ENCODE data around the gene GPSM3. TPM values are rescaled to one million over a fixed set of nuclear protein-coding genes. Genes with fewer than 3 reads are reported as not detected.

GPSM3 gene
- total RNA-seq: 10 to 100 TPM in 2 of 4 donors, 1 to 10 TPM in 2; 5.9 to 17.7 (median 8.8) TPM

- TF ChIP-seq EP300 (IDR thresholded peaks at IDR 0.05) (peak in 1 of 2 donors; percentile 18), POLR2A (IDR thresholded peaks at IDR 0.05) (no peak), CTCF (IDR thresholded peaks at IDR 0.05) (no peak)
- Histone ChIP-seq H3K4me3 (peak within 1 kb of the TSS; percentile 16 to 89 (median 48)), H3K27me3 (no peaks in the 10 kb centered on the region), H3K36me3 (peaks cover 0 to 6% (median 0%) of the 10 kb centered on the region in 3 donors), H3K27ac (peak within 1 kb of the TSS; percentile 97 to 100 (median 99)), H3K9me3 (no peaks in the 10 kb centered on the region), H3K4me1 (peaks cover 0 to 76% (median 62%) of the 10 kb centered on the region in 4 donors)
- whole genome bisulfite sequencing, 2 donors: 20 to 32% methylated on average over 5 of the region's 5 CpGs
- no peak for DNase-seq (ENCODE audit: low spot score in 2 of 2)
Measured at GRCh38 chr6:32192608-32193039, at the start of gene GPSM3. Gene GPSM3, minus strand, starts transcription at chr6:32192643. Its CDS starts 130 bp downstream, at chr6:32192513.

GRCh38 chr6:32240686-32241085, 48.2 kb upstream of the GPSM3 start:
- Histone ChIP-seq H3K36me3 (no peaks in the 10 kb centered on the region), H3K9me3 (no peaks in the 10 kb centered on the region), H3K27me3 (no peaks in the 10 kb centered on the region), H3K4me3 (no peak overlapping the region), H3K4me1 (peaks cover 0 to 22% (median 0%) of the 10 kb centered on the region in 4 donors), H3K27ac (no peak overlapping the region)
- WGBS, 2 donors: 67 to 84% methylated on average over 1 of the region's 1 CpG
- no peak for DNase-seq (ENCODE audit: low spot score in 2 of 2)
- TF ChIP-seq CTCF (IDR thresholded peaks at IDR 0.05): no peak
- no peak for TF ChIP-seq EP300 (IDR thresholded peaks at IDR 0.05)

- 69 to 72% methylated on average over 2 of the region's 2 CpGs for WGBS, 2 donors
- no peaks in the 10 kb centered on the region for H3K9me3 ChIP-seq
- H3K36me3 ChIP-seq: no peaks in the 10 kb centered on the region
- DNase-seq (ENCODE audit: low spot score in 2 of 2): no peak
- no peak overlapping the region for H3K4me3 ChIP-seq
- TF ChIP-seq POLR2A (IDR thresholded peaks at IDR 0.05) (no peak), CTCF (IDR thresholded peaks at IDR 0.05) (no peak), EP300 (IDR thresholded peaks at IDR 0.05) (no peak)
- peaks cover 0 to 11% (median 0%) of the 10 kb centered on the region in 4 donors for H3K4me1 ChIP-seq
- no peak overlapping the region for H3K27ac ChIP-seq
- H3K27me3 ChIP-seq: no peaks in the 10 kb centered on the region
Measured at GRCh38 chr6:32239462-32239861, 47.0 kb upstream of the GPSM3 start.

GRCh38 chr6:32234934-32235333, 42.5 kb upstream of the GPSM3 start:
- Histone ChIP-seq H3K4me3 (no peak overlapping the region), H3K27ac (peak overlapping the region in 1 of 4 donors; percentile 8), H3K4me1 (no peaks in the 10 kb centered on the region), H3K36me3 (no peaks in the 10 kb centered on the region), H3K9me3 (no peaks in the 10 kb centered on the region), H3K27me3 (no peaks in the 10 kb centered on the region)
- TF ChIP-seq POLR2A (IDR thresholded peaks at IDR 0.05) (no peak), EP300 (IDR thresholded peaks at IDR 0.05) (no peak), CTCF (IDR thresholded peaks at IDR 0.05) (no peak)
- WGBS, 2 donors: 45 to 54% methylated on average over 4 of the region's 4 CpGs
- no peak for DNase-seq (ENCODE audit: low spot score in 2 of 2)

- WGBS, 2 donors: 95 to 97% methylated on average over 7 of the region's 7 CpGs
- H3K36me3 ChIP-seq: no peaks in the 10 kb centered on the region
- H3K4me3 ChIP-seq: no peak overlapping the region
- no peak for TF ChIP-seq POLR2A (IDR thresholded peaks at IDR 0.05)
- no peak for TF ChIP-seq CTCF (IDR thresholded peaks at IDR 0.05)
- TF ChIP-seq EP300 (IDR thresholded peaks at IDR 0.05): no peak
- no peaks in the 10 kb centered on the region for H3K27me3 ChIP-seq
- H3K4me1 ChIP-seq: peaks cover 0 to 11% (median 0%) of the 10 kb centered on the region in 4 donors
- no peak overlapping the region for H3K27ac ChIP-seq
- no peaks in the 10 kb centered on the region for H3K9me3 ChIP-seq
- DNase-seq (ENCODE audit: low spot score in 2 of 2): no peak
Measured at GRCh38 chr6:32226434-32226833, 34.0 kb upstream of the GPSM3 start.

Measured in tibial nerve (tissue), 4 donors.